Epithelial cell of proximal tubule (primary cell): ENCODE results near the gene IFITM10. TPM values are rescaled to one million over a fixed set of nuclear protein-coding genes. Genes with fewer than 3 reads are reported as not detected.
"Not testable (repeated sequence)": the region's sequence is repeated elsewhere in the genome, so short reads cannot be mapped to it uniquely, and the experiment has no call there.

Source experiments
- DNase-seq: peaks from one replicate; pipeline ENCODE4 v3.0.0-alpha.2; 2011; ENCODE audit warnings: low read depth
- H3K4me3 ChIP-seq: 2 replicates; pipeline ENCODE4 v1.5.1; 2011; ENCODE audit warnings: low read depth, mild to moderate bottlenecking, low read length
- CTCF ChIP-seq: conservative IDR thresholded peaks from 2 replicates; pipeline ENCODE4 v1.5.1; 2012; ENCODE audit warnings: low read depth, mild to moderate bottlenecking, low read length
- total RNA-seq: library from RNA; depleted of rRNA; stranded (reverse); fragments of >200 nt; gene quantifications from 2 replicates; pipeline ENCODE4 v1.2.3, GENCODE V29; 2015

IFITM10 gene
- total RNA-seq, 1 donor from 2014 or later: not detected

DNA sequence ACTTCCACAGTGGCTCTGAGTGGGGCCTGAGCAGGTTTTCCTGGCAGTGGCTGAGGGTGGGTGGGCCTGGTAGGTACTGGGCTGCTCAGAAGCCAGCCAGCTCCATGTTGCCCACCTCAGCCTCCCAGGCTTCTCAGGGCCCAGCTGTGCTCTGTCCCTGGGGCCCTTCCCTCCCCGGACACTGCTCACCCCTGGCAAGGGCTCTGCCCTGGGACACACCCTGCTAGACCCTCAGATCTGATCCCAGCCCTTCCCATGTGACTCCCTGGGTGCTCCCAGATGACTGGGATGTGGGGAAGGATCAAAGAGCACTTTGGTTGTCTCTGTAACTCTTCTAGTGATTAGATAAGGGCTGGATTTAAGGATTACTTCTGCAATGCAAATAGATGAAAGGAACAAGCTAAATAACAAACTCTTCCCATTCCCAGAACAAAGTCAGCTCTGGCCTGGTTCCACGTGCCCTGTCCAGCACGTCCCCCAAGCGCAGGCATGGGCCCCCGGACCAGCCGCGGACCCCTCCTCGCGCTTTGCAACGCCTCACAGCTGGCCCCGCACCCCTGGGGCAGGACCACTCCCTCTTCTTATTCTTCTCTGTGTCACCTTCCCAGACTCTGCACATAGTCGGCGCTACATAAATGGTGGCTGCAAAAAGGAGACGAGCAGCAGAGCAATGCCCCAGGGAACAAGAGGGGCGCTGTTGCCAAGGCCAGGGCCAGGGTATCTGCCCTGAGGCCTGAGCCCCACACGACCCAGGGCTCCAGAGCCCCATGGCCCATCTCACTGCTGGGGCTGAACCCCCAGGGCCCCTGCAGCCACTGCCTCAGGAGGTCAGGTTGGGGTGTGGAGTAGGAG is 59.1 kb downstream of the IFITM10 start:
- no peak overlapping the region for H3K4me3 ChIP-seq
- no peak for DNase-seq
- no peak for TF ChIP-seq CTCF

- no peak for DNase-seq
- TF ChIP-seq CTCF: no peak
- H3K4me3 ChIP-seq: no peak overlapping the region
These were observed 60.0 kb downstream of the IFITM10 start for GRCh38 chr11:1690167-1691025.

- not testable (repeated sequence) for H3K4me3 ChIP-seq, DNase-seq
These were observed 60.9 kb downstream of the IFITM10 start for GRCh38 chr11:1689250-1690166.

DNA sequence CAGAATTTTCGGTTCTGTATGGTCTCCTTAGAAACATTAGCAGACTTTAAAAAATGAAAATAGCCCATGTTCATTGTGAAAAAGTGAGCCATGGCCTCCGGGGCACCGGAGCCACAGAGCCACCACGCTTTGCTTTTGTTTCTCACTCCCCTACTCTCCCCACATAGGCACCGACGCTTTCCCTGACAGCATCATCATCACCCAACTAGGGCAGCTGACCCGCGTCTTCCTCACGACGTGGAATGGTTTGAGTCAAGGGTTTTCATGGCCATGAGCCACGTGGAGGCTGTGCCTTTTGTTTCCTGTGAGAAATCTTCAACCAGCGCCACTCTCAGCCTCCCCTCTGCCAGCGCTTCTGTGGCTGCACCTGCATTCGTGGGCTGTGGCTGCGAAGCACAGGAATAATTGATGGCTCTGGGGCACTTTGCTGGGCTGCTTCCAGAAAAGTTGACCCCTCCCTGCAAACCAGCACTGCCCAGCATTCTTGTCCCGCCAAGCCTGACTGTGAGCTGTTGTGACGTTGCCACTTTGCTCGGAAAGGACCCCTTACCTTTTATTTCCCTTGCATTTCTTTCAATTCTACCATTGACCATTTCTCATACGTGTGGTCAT is 62.0 kb downstream of the IFITM10 start:
- not testable (repeated sequence) for H3K4me3 ChIP-seq, DNase-seq

DNA sequence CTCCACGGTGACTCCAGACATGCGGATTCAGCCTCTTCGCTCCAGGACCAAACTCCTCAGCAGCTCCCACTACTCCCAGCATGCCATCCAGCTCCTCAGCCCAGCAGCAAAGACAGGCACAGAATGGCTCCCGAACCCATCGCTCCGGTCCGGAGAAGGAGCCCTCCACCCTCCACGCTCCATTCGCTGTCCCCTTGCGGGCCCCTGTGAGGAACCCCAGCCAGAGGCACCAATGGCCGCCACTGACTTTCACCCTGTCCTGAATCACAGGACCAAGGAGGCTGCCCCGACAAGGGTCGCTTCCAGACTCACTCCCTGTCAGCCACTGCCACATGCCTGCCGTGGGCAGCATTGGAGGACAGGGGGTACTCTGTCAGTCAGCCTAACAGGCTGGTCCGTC is 64.2 kb downstream of the IFITM10 start:
- DNase-seq, H3K4me3 ChIP-seq: not testable (repeated sequence)

- not testable (repeated sequence) for H3K4me3 ChIP-seq, DNase-seq
These were observed 65.2 kb downstream of the IFITM10 start for GRCh38 chr11:1684886-1685874.

- not testable (repeated sequence) for DNase-seq, H3K4me3 ChIP-seq
These were observed 66.4 kb downstream of the IFITM10 start for GRCh38 chr11:1683904-1684572.

DNA sequence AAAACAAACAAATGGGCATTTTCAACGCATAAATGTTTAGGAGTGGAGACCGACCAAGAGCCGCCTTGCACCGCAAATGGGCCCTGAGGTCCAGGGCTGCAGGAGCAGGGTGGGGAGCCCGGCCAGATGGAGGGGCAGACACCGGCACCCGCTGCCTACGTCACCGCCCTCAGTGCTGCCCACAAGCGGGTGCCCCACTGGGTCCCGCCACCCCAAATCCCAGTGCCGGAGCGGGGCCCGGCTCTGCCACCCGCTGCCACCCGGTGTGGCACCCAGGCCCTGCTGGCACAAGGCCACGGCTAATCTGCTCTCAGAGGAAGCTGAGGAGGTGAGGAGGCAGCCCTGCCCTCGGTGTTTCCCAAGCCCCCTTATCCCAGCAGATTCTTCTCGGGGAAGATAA is 67.2 kb downstream of the IFITM10 start:
- not testable (repeated sequence) for H3K4me3 ChIP-seq, DNase-seq

Other genes starting within 250 kb of the IFITM10 start
- 9.7 and 13.1 TPM in 2 replicates for gene DUSP8, start 178.3 kb downstream of the IFITM10 start, total RNA-seq
- gene KRTAP5-1, start 165.3 kb downstream of the IFITM10 start, total RNA-seq: not detected in 2 replicates
- not detected in 2 replicates for gene KRTAP5-2, start 152.3 kb downstream of the IFITM10 start, total RNA-seq
- not detected in 2 replicates for gene KRTAP5-3, start 142.1 kb downstream of the IFITM10 start, total RNA-seq
- gene KRTAP5-4, start 128.5 kb downstream of the IFITM10 start, total RNA-seq: not detected in 2 replicates
- not detected in 2 replicates for gene KRTAP5-5, start 120.8 kb downstream of the IFITM10 start, total RNA-seq
- gene KRTAP5-6, start 53.4 kb downstream of the IFITM10 start, total RNA-seq: not detected in 2 replicates
- 192 and 211 TPM in 2 replicates for gene CTSD, start 13.3 kb upstream of the IFITM10 start, total RNA-seq
- gene SYT8, start 84.4 kb upstream of the IFITM10 start, total RNA-seq: 0.81 TPM in 1 of 2 replicates, not detected in the other
- gene TNNI2, start 88.4 kb upstream of the IFITM10 start, total RNA-seq: not detected in 2 replicates
- gene LSP1, start 102.5 kb upstream of the IFITM10 start, total RNA-seq: 0.58 TPM in 1 of 2 replicates, not detected in the other
- not detected in 2 replicates for gene PRR33, start 141.3 kb upstream of the IFITM10 start, total RNA-seq
- gene TNNT3, start 169.1 kb upstream of the IFITM10 start, total RNA-seq: not detected in 2 replicates
- gene MRPL23, start 196.7 kb upstream of the IFITM10 start, total RNA-seq: 92.1 and 251 TPM in 2 replicates
- 0.36 and 11.8 TPM in 2 replicates for gene H19, start 247.2 kb upstream of the IFITM10 start, total RNA-seq